Lower lobe of right lung (tissue), 2 donors: ENCODE results near the gene MYO1B. TPM values are rescaled to one million over a fixed set of nuclear protein-coding genes. Genes with fewer than 3 reads are reported as not detected.
A peak's percentile ranks its signal among the peaks of the same experiment; 100 is the strongest.

Source experiments
- ATAC-seq, 2 donors: fragments of 200-7000 bp; cut with Tn5 transposase; one replicate each; pipeline ENCODE4 v1.9.1; 2020 to 2022; ENCODE audit warnings: mild to moderate bottlenecking in 2 of 2, moderate library complexity in 2 of 2
- DNase-seq: peaks from one replicate; pipeline ENCODE4 v3.0.0-alpha.2; 2020
- H3K27ac ChIP-seq: fragments of 200-600 bp; one replicate; pipeline ENCODE4 v1.8.0; 2022
- H3K27me3 ChIP-seq: fragments of 200-600 bp; one replicate; pipeline ENCODE4 v1.8.0; 2022; ENCODE audit warnings: low read depth
- H3K36me3 ChIP-seq: fragments of 200-600 bp; one replicate; pipeline ENCODE4 v1.8.0; 2022; ENCODE audit warnings: mild to moderate bottlenecking
- H3K4me1 ChIP-seq: fragments of 200-600 bp; one replicate; pipeline ENCODE4 v1.8.0; 2022
- H3K4me3 ChIP-seq: fragments of 200-600 bp; one replicate; pipeline ENCODE4 v1.8.0; 2022; ENCODE audit warnings: mild to moderate bottlenecking
- H3K9me3 ChIP-seq: fragments of 200-600 bp; one replicate; pipeline ENCODE4 v1.8.0; 2022
- intact Hi-C: fragments of 100-400 bp; cut with DNase I; formaldehyde crosslinking; loops from one replicate; pipeline ENCODE4 v1.11.0; 2022
- total RNA-seq: library from RNA; stranded (reverse); fragmentation: NEBNext Ultra II Directional; extraction: Animal tissue kit (Norgen Biotek cat#: 25700); gene quantifications from one replicate; pipeline ENCODE4 v1.2.1, GENCODE V29; 2021
- TF ChIP-seq, protein P1 (sequence below): fragments of 200-600 bp; IDR thresholded peaks from one replicate; pipeline ENCODE4 v1.8.0; 2022; ENCODE audit warnings: antibody characterized with exemption, mild to moderate bottlenecking
- donor health status: DM: no; HTN: yes; CAD: no; lungs with severe emphysema.

The MYO1B gene
- total RNA-seq, 1 donor from 2014 or later: 123 TPM

DNA sequence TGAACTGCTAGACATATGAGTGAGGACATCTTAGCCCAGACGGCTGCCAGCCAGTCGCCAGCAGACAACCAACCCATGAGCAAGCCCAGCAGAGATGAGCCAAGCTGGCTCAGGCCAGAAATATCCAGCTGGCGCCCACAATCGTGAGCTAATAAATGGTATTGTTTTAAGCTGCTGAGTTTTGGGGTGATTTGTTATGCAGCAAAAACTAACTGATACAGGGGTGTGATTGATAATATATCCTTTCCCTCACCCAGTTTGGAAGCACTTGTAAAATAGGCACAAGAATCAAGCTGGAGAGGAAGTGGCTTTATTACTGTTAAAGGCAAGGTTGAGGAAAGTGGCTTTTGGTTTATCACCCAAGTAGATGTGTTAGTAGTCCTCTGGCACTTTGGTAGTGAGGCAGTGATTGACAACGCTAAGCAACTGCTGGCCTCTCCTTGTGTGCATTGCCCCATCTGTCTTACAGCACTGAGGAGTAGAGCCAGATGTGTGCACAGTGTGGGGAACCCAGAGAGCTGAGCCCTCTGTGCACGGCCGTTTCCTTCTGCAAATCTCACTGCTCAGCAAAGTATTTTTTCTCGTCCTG lies 110.1 kb downstream of the MYO1B start:
- Histone ChIP-seq H3K4me1 (peaks cover 8% of the 10 kb centered on the region), H3K27ac (no peak overlapping the region), H3K4me3 (no peak overlapping the region), H3K36me3 (no peaks in the 10 kb centered on the region), H3K27me3 (no peaks in the 10 kb centered on the region), H3K9me3 (no peaks in the 10 kb centered on the region)
- ATAC-seq: peak; percentile 18 to 34
- DNase-seq: no peak
- TF ChIP-seq, protein P1, sequence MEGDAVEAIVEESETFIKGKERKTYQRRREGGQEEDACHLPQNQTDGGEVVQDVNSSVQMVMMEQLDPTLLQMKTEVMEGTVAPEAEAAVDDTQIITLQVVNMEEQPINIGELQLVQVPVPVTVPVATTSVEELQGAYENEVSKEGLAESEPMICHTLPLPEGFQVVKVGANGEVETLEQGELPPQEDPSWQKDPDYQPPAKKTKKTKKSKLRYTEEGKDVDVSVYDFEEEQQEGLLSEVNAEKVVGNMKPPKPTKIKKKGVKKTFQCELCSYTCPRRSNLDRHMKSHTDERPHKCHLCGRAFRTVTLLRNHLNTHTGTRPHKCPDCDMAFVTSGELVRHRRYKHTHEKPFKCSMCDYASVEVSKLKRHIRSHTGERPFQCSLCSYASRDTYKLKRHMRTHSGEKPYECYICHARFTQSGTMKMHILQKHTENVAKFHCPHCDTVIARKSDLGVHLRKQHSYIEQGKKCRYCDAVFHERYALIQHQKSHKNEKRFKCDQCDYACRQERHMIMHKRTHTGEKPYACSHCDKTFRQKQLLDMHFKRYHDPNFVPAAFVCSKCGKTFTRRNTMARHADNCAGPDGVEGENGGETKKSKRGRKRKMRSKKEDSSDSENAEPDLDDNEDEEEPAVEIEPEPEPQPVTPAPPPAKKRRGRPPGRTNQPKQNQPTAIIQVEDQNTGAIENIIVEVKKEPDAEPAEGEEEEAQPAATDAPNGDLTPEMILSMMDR: no peak
- intact Hi-C loops: no loop called here

DNA sequence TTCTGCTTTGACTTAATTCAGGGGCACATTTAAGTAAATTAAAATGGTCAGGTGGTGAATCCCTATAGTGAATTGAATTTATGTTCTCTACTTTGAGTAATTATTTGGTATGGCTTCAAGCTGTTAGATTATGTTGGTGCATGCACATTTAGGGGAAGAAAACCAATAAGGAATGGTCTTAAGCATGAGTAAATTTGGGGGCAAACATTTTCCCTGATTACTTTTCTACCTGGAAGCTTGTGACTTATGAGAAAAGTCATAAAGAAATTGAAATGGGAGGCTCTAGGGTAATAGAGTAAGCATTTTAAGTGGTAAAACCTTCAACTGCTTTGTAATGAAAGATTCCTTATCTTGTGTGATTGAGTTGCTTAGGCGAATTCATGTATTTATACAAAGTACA lies 112.5 kb downstream of the MYO1B start:
- DNase-seq: no peak
- Histone ChIP-seq H3K4me3 (no peak overlapping the region), H3K9me3 (no peaks in the 10 kb centered on the region), H3K27ac (no peak overlapping the region), H3K4me1 (peaks cover 8% of the 10 kb centered on the region), H3K36me3 (peaks cover 7% of the 10 kb centered on the region), H3K27me3 (no peaks in the 10 kb centered on the region)
- intact Hi-C loops: no loop called here
- no peak for ATAC-seq
- TF ChIP-seq, protein P1: no peak

DNA sequence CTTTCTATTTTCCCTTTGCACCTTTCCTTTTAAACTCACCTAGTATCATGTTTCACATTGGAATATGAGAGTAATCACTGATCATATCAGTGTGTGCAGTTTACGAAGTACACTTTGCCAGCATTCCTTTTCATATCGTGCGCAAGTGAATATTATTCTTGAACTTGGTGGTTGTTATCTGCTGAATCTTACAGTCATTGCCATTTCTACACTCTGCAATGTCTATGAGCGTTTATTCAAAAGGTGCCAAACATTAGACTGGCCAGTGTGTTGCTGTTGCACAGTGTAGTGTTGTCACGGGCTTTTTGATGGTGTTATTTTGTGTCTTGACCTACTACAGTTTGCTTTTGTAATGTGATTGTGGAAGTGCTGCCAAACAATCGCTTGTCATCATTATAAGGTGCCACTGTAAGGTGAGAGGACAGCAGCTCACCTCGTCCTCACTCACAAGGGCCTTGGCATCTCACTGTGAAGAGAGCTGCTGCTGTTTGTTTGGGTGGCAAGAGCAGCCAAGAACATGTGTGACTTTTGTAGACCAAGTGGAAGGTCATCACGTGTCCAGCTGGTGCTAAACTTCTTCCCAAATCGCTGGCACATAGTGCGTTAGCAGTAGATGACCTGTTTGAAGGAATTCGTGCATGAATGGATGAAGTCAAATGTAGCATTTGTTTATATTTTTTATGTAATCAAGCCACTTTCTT lies 113.3 kb downstream of the MYO1B start:
- H3K4me3 ChIP-seq: no peak overlapping the region
- H3K27me3 ChIP-seq: no peaks in the 10 kb centered on the region
- H3K4me1 ChIP-seq: peaks cover 8% of the 10 kb centered on the region
- peak; percentile 11 to 28 for ATAC-seq
- TF ChIP-seq, protein P1: no peak
- no peak for DNase-seq
- no peak overlapping the region for H3K27ac ChIP-seq
- intact Hi-C loops: no loop called here
- H3K9me3 ChIP-seq: no peaks in the 10 kb centered on the region
- peaks cover 7% of the 10 kb centered on the region for H3K36me3 ChIP-seq

DNA sequence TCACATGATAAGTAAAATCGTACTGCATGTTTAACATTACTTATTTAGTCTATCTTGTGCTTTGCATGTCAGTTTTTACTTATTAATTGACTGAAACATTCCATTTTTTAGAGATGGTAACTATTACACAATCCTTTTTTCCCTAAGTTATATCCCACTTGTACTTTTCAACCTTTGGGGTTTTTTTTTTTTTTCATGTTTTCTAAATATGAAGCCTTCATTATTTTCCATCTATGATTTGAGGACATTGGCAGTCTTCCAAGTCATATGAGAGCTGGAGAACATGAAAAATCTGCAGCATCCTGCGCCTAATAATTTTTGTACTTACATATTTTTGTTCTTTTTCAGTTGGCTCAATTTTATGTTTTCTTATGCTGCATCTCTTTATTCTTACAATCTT lies 113.9 kb downstream of the MYO1B start:
- intact Hi-C loops: no loop called here
- H3K27ac ChIP-seq: no peak overlapping the region
- no peaks in the 10 kb centered on the region for H3K9me3 ChIP-seq
- no peak for ATAC-seq
- no peak overlapping the region for H3K4me3 ChIP-seq
- H3K27me3 ChIP-seq: no peaks in the 10 kb centered on the region
- TF ChIP-seq, protein P1: no peak
- peaks cover 8% of the 10 kb centered on the region for H3K4me1 ChIP-seq
- DNase-seq: no peak
- H3K36me3 ChIP-seq: peaks cover 11% of the 10 kb centered on the region

DNA sequence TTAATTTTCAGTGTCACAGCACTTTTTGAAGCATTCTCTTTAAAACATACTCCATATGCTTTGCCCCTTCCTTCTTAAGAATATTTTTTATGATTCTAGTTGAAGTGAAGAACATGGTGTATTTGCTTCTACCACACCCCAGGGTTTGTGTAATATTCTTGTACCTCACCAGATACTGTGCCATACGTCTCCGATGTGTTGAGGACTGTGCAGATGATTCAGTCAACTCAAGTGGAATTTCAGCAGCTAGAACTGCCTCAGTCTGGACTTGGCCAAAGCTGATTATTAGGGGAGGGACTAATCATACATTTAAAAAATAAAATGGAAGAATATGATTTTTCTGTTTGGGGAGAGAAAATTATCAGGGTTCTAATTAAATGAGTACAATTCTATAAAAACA lies 115.7 kb downstream of the MYO1B start:
- ATAC-seq (peak; percentile 51 to 61), DNase-seq (no peak)
- intact Hi-C loops: no loop called here
- TF ChIP-seq, protein P1: no peak
- H3K36me3 ChIP-seq: peaks cover 15% of the 10 kb centered on the region
- no peaks in the 10 kb centered on the region for H3K9me3 ChIP-seq
- no peak overlapping the region for H3K27ac ChIP-seq
- H3K4me3 ChIP-seq: no peak overlapping the region
- H3K4me1 ChIP-seq: peaks cover 8% of the 10 kb centered on the region
- H3K27me3 ChIP-seq: no peaks in the 10 kb centered on the region
